ENCODE data around the gene TSSK6.

DNA sequence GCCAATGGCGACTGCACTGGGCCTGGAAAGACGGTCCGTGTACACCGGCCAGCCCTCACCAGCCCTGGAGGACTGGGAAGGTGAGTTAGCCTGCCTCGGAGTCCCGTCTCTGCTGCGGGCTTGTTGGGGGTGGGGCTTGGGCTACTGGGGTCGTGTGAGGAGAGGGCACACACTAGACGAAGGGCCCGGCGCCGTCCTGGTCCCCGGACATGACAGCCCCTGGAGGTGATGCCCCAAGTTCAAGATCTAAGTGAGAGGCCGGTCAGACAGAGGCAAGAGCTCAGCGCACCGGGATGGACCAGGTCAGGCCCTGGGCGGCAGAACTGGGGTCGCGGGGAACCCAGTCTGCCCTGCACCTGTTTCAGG, 24.3 kb upstream of the TSSK6 start:
- TF ChIP-seq, protein P1, sequence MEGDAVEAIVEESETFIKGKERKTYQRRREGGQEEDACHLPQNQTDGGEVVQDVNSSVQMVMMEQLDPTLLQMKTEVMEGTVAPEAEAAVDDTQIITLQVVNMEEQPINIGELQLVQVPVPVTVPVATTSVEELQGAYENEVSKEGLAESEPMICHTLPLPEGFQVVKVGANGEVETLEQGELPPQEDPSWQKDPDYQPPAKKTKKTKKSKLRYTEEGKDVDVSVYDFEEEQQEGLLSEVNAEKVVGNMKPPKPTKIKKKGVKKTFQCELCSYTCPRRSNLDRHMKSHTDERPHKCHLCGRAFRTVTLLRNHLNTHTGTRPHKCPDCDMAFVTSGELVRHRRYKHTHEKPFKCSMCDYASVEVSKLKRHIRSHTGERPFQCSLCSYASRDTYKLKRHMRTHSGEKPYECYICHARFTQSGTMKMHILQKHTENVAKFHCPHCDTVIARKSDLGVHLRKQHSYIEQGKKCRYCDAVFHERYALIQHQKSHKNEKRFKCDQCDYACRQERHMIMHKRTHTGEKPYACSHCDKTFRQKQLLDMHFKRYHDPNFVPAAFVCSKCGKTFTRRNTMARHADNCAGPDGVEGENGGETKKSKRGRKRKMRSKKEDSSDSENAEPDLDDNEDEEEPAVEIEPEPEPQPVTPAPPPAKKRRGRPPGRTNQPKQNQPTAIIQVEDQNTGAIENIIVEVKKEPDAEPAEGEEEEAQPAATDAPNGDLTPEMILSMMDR (IDR thresholded peaks at IDR 0.05; ENCODE audit: low read depth, low read length, missing input control) = no peak
- TF ChIP-seq GABPA (IDR thresholded peaks at IDR 0.05 in 1 of 2, conservative IDR thresholded peaks at IDR 0.05 in 1 of 2) (no peak), YY1 (IDR thresholded peaks at IDR 0.05) (no peak), RAD21 (IDR thresholded peaks at IDR 0.05) (no peak), SP1 (IDR thresholded peaks at IDR 0.05) (no peak), NR2F2 (IDR thresholded peaks at IDR 0.05) (no peak)
- TF ChIP-seq, protein P2, sequence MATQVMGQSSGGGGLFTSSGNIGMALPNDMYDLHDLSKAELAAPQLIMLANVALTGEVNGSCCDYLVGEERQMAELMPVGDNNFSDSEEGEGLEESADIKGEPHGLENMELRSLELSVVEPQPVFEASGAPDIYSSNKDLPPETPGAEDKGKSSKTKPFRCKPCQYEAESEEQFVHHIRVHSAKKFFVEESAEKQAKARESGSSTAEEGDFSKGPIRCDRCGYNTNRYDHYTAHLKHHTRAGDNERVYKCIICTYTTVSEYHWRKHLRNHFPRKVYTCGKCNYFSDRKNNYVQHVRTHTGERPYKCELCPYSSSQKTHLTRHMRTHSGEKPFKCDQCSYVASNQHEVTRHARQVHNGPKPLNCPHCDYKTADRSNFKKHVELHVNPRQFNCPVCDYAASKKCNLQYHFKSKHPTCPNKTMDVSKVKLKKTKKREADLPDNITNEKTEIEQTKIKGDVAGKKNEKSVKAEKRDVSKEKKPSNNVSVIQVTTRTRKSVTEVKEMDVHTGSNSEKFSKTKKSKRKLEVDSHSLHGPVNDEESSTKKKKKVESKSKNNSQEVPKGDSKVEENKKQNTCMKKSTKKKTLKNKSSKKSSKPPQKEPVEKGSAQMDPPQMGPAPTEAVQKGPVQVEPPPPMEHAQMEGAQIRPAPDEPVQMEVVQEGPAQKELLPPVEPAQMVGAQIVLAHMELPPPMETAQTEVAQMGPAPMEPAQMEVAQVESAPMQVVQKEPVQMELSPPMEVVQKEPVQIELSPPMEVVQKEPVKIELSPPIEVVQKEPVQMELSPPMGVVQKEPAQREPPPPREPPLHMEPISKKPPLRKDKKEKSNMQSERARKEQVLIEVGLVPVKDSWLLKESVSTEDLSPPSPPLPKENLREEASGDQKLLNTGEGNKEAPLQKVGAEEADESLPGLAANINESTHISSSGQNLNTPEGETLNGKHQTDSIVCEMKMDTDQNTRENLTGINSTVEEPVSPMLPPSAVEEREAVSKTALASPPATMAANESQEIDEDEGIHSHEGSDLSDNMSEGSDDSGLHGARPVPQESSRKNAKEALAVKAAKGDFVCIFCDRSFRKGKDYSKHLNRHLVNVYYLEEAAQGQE (IDR thresholded peaks at IDR 0.05) = no peak
- TF ChIP-seq, protein P3, sequence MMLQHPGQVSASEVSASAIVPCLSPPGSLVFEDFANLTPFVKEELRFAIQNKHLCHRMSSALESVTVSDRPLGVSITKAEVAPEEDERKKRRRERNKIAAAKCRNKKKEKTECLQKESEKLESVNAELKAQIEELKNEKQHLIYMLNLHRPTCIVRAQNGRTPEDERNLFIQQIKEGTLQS (IDR thresholded peaks at IDR 0.05) = no peak

Measured in liver (tissue), 3 donors.